Measurements from ENCODE around the gene ZDHHC22.

DNA sequence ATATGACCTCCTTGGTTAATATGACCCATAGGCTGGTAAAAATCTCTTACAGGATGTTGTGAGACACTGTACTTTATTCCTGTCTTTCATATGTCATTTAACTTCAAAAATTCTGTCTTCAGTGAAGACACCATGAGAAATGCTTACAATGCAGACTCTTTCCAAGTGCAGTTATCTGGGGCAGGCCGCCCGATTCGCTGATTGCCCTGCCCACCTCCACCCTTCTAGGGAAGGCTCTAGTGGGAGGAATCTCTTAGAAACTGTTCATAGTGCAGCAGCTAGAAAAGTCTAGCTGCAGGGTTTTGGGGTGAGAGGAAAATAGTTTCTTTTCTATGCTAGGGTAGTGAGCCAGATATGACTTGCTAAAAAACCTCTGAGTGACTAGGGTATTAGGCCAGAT is 58.5 kb downstream of the ZDHHC22 start:
- TF ChIP-seq, protein P1, sequence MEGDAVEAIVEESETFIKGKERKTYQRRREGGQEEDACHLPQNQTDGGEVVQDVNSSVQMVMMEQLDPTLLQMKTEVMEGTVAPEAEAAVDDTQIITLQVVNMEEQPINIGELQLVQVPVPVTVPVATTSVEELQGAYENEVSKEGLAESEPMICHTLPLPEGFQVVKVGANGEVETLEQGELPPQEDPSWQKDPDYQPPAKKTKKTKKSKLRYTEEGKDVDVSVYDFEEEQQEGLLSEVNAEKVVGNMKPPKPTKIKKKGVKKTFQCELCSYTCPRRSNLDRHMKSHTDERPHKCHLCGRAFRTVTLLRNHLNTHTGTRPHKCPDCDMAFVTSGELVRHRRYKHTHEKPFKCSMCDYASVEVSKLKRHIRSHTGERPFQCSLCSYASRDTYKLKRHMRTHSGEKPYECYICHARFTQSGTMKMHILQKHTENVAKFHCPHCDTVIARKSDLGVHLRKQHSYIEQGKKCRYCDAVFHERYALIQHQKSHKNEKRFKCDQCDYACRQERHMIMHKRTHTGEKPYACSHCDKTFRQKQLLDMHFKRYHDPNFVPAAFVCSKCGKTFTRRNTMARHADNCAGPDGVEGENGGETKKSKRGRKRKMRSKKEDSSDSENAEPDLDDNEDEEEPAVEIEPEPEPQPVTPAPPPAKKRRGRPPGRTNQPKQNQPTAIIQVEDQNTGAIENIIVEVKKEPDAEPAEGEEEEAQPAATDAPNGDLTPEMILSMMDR (conservative IDR thresholded peaks at IDR 0.05) = no peak
- TF ChIP-seq EZH2 (IDR thresholded peaks at IDR 0.05; ENCODE audit: low read depth) = no peak

Data from PC-9 (cell line).